Adipose tissue (tissue), 3 donors: Measurements from ENCODE around the gene GATM. TPM values are rescaled to one million over a fixed set of nuclear protein-coding genes. Genes with fewer than 3 reads are reported as not detected.

Experiments
- H3K27ac ChIP-seq: one replicate; pipeline ENCODE4 v1.5.1; 2013; ENCODE audit warnings: low read depth, low read length
- WGBS, 3 donors: extraction: QIAGEN DNeasy Blood & Tissue Kit; methylation state at CpG; one replicate each; pipeline ENCODE4 v1.1.7; 2013; 5-methylcytosine and 5-hydroxymethylcytosine counted together
- polyA plus RNA-seq, 3 donors: library from polyadenylated mRNA; stranded (reverse); fragments of 200-250 nt; gene quantifications; one replicate each; pipeline ENCODE4 v1.2.3, GENCODE V29; 2013
- donor health status: healthy with polysubstance abuse.
- donor health status: Bipolar disorder and iron deficiency.
- donor health status: healthy.

The GATM gene
- polyA plus RNA-seq, 3 donors, result 6.2 to 692 (median 8.1) TPM

- 22 to 63% (median 61%) methylated on average over 3 of the region's 3 CpGs for WGBS, 3 donors
- H3K27ac ChIP-seq, result no peak overlapping the region
Measured at GRCh38 chr15:45363801-45364200, 14.5 kb downstream of the GATM start.

- 51 to 84% (median 80%) methylated on average over 4 of the region's 4 CpGs for WGBS, 3 donors
- no peak overlapping the region for H3K27ac ChIP-seq
Measured at GRCh38 chr15:45363334-45363733, 15.0 kb downstream of the GATM start.

GRCh38 chr15:45362419-45362818, 15.9 kb downstream of the GATM start:
- no peak overlapping the region for H3K27ac ChIP-seq

- 51 to 93% (median 92%) methylated on average over 7 of the region's 7 CpGs for WGBS, 3 donors
Measured at GRCh38 chr15:45361878-45362277, 16.5 kb downstream of the GATM start.

GRCh38 chr15:45355860-45356259, 22.5 kb downstream of the GATM start:
- 53 to 97% (median 93%) methylated on average over 2 of the region's 2 CpGs for WGBS, 3 donors
- H3K27ac ChIP-seq, result no peak overlapping the region

More at GRCh38 chr15:45361878-45362277, 16.5 kb downstream of the GATM start:
- no peak overlapping the region for H3K27ac ChIP-seq

GRCh38 chr15:45354711-45355110, 23.6 kb downstream of the GATM start:
- 60 to 90% (median 85%) methylated on average over 5 of the region's 5 CpGs for WGBS, 3 donors
- H3K27ac ChIP-seq, result no peak overlapping the region

GRCh38 chr15:45351227-45351626, 27.1 kb downstream of the GATM start:
- no peak overlapping the region for H3K27ac ChIP-seq
- 38 to 79% (median 58%) methylated on average over 2 of the region's 2 CpGs for WGBS, 3 donors

- WGBS, 3 donors, result 83 to 92% (median 85%) methylated on average over 3 of the region's 3 CpGs
- no peak overlapping the region for H3K27ac ChIP-seq
Measured at GRCh38 chr15:45349623-45350022, 28.7 kb downstream of the GATM start.

GRCh38 chr15:45347989-45348388, 30.4 kb downstream of the GATM start:
- no peak overlapping the region for H3K27ac ChIP-seq

GRCh38 chr15:45347033-45347432, 31.3 kb downstream of the GATM start:
- WGBS, 3 donors, result 78 to 89% (median 79%) methylated on average over 4 of the region's 4 CpGs
- H3K27ac ChIP-seq, result no peak overlapping the region

GRCh38 chr15:45346381-45346780, 32.0 kb downstream of the GATM start:
- 38 to 61% (median 53%) methylated on average over 3 of the region's 3 CpGs for WGBS, 3 donors
- H3K27ac ChIP-seq, result no peak overlapping the region

GRCh38 chr15:45343258-45343860, 35.0 kb downstream of the GATM start:
- H3K27ac ChIP-seq, result no peak overlapping the region
- 30 to 78% (median 76%) methylated on average over 2 of the region's 2 CpGs for WGBS, 3 donors

- WGBS, 3 donors, result 38 to 90% (median 87%) methylated on average over 4 of the region's 4 CpGs
- H3K27ac ChIP-seq, result no peak overlapping the region
Measured at GRCh38 chr15:45341790-45342189, 36.6 kb downstream of the GATM start.

- WGBS, 3 donors, result 67 to 85% (median 77%) methylated on average over 3 of the region's 3 CpGs
- H3K27ac ChIP-seq, result no peak overlapping the region
Measured at GRCh38 chr15:45340429-45340828, 37.9 kb downstream of the GATM start.

GRCh38 chr15:45338417-45338816, 39.9 kb downstream of the GATM start:
- no peak overlapping the region for H3K27ac ChIP-seq
- WGBS, 3 donors, result 40 to 67% (median 66%) methylated on average over 3 of the region's 3 CpGs

GRCh38 chr15:45337224-45337623, 41.1 kb downstream of the GATM start:
- 35 to 73% (median 57%) methylated on average over 1 of the region's 1 CpG for WGBS, 3 donors
- no peak overlapping the region for H3K27ac ChIP-seq

- WGBS, 3 donors, result 17 to 34% (median 33%) methylated on average over 3 of the region's 3 CpGs
- H3K27ac ChIP-seq, result no peak overlapping the region
Measured at GRCh38 chr15:45333550-45333949, 44.8 kb downstream of the GATM start.

- WGBS, 3 donors, result 47 to 91% (median 88%) methylated on average over 12 of the region's 12 CpGs
- H3K27ac ChIP-seq, result no peak overlapping the region
Measured at GRCh38 chr15:45332694-45333093, 45.6 kb downstream of the GATM start.

- H3K27ac ChIP-seq, result no peak overlapping the region
- WGBS, 3 donors, result 31 to 60% (median 55%) methylated on average over 4 of the region's 4 CpGs
Measured at GRCh38 chr15:45331972-45332371, 46.4 kb downstream of the GATM start.

GRCh38 chr15:45328663-45329062, 49.7 kb downstream of the GATM start:
- no peak overlapping the region for H3K27ac ChIP-seq
- WGBS, 3 donors, result 65 to 94% (median 89%) methylated on average over 2 of the region's 2 CpGs

GRCh38 chr15:45326741-45327140, 51.6 kb downstream of the GATM start:
- WGBS, 3 donors, result 70 to 87% (median 71%) methylated on average over 7 of the region's 7 CpGs
- no peak overlapping the region for H3K27ac ChIP-seq
